Peyer's patch (tissue), 4 donors: ENCODE data around the gene ETNK1.

Source experiments
- POLR2A ChIP-seq, 2 donors: fragments of 450-650 bp; IDR thresholded peaks; one replicate each; pipeline ENCODE4 v1.5.1; 2017; ENCODE audit warnings: antibody characterized with exemption in 2 of 2, mild to moderate bottlenecking in 2 of 2, moderate library complexity in 2 of 2
- TF ChIP-seq, protein P1 (sequence below), 6 experiments: fragments of 450-650 bp in 4 of 6; fragments of 200-600 bp in 2 of 6; sonication (generic) in 1 of 6; IDR thresholded peaks; one replicate each; pipeline ENCODE4 v1.5.1; 2017 to 2019; ENCODE audit warnings: antibody characterized with exemption in 6 of 6, mild to moderate bottlenecking in 3 of 6, moderate library complexity in 1 of 6

DNA sequence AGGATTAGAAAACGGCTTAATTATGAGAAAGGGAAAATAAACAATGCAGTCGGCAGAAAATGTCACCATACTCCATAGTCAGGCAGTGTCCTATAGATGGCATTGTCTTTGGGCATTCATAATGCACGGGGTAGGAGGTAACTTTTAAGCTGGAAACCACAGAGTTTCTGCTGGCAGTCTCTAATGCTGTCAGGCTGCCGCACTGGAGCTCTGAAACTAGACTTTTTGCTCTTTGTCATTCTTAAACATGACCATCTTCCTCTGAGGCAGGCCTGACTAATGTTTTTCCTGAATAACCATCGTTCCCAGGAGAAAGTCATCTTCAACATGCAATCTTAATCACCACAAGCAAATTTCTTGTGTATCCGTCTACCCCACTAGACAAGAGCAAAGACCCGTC is 108.8 kb downstream of the ETNK1 start:
- TF ChIP-seq POLR2A (IDR thresholded peaks at IDR 0.05): no peak
- TF ChIP-seq, protein P1, sequence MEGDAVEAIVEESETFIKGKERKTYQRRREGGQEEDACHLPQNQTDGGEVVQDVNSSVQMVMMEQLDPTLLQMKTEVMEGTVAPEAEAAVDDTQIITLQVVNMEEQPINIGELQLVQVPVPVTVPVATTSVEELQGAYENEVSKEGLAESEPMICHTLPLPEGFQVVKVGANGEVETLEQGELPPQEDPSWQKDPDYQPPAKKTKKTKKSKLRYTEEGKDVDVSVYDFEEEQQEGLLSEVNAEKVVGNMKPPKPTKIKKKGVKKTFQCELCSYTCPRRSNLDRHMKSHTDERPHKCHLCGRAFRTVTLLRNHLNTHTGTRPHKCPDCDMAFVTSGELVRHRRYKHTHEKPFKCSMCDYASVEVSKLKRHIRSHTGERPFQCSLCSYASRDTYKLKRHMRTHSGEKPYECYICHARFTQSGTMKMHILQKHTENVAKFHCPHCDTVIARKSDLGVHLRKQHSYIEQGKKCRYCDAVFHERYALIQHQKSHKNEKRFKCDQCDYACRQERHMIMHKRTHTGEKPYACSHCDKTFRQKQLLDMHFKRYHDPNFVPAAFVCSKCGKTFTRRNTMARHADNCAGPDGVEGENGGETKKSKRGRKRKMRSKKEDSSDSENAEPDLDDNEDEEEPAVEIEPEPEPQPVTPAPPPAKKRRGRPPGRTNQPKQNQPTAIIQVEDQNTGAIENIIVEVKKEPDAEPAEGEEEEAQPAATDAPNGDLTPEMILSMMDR (IDR thresholded peaks at IDR 0.05): no peak
